Caki2 (cell line): ENCODE results near the gene FBXO44. TPM values are rescaled to one million over a fixed set of nuclear protein-coding genes. Genes with fewer than 3 reads are reported as not detected.

ENCODE experiments used
- DNase-seq: peaks from one replicate; pipeline ENCODE4 v3.0.0-alpha.2; 2015; ENCODE audit warnings: low read depth
- in situ Hi-C: cut with HindIII; loops from 2 replicates; pipeline ENCODE4 v1.10.0; 2016; ENCODE audit warnings: low sequenced_read_pairs, low pct_unique_long_range_greater_than_20kb, mixed read lengths
- total RNA-seq: library from RNA; depleted of rRNA; stranded (reverse); fragments of >200 nt; shearing (Covaris generic); gene quantifications from 2 replicates; pipeline ENCODE4 v1.2.3, GENCODE V29; 2014; ENCODE audit warnings: low replicate concordance; rRNA removed

FBXO44 gene
- total RNA-seq, 1 experiment from 2014 or later, result 11.0 TPM

GRCh38 chr1:11700601-11701467 is 46.2 kb downstream of the FBXO44 start:
- no peak for DNase-seq
- in situ Hi-C loops, result no loop called here

GRCh38 chr1:11701551-11701961 is 46.9 kb downstream of the FBXO44 start:
- DNase-seq, result no peak
- in situ Hi-C loops, result no loop called here

- in situ Hi-C loops, result no loop called here
- DNase-seq, result no peak
Measured at GRCh38 chr1:11701981-11702803, 47.5 kb downstream of the FBXO44 start.

- DNase-seq, result no peak
- in situ Hi-C loops, result no loop called here
Measured at GRCh38 chr1:11703357-11704193, 48.9 kb downstream of the FBXO44 start.

GRCh38 chr1:11704194-11704529 is 49.5 kb downstream of the FBXO44 start:
- no peak for DNase-seq
- in situ Hi-C loops, result no loop called here

- no peak for DNase-seq
- in situ Hi-C loops, result no loop called here
Measured at GRCh38 chr1:11704691-11705475, 50.2 kb downstream of the FBXO44 start.

GRCh38 chr1:11705596-11705995 is 50.9 kb downstream of the FBXO44 start:
- in situ Hi-C loops, result no loop called here
- no peak for DNase-seq

GRCh38 chr1:11706292-11706691 is 51.6 kb downstream of the FBXO44 start:
- no peak for DNase-seq
- in situ Hi-C loops, result no loop called here

GRCh38 chr1:11707621-11708276 is 53.1 kb downstream of the FBXO44 start:
- peak; percentile 31 for DNase-seq
- in situ Hi-C loops, result no loop called here

GRCh38 chr1:11708554-11709350 is 54.1 kb downstream of the FBXO44 start:
- peak; percentile 31 for DNase-seq
- in situ Hi-C loops, result no loop called here

- DNase-seq, result no peak
- in situ Hi-C loops, result no loop called here
Measured at GRCh38 chr1:11711490-11711889, 56.8 kb downstream of the FBXO44 start.

GRCh38 chr1:11712285-11712684 is 57.6 kb downstream of the FBXO44 start:
- in situ Hi-C loops, result no loop called here
- DNase-seq, result no peak

Other genes with a start within 250 kb of the FBXO44 start
- 0.27 TPM in 1 of 2 replicates, not detected in the other for gene DISP3, start 175.7 kb upstream of the FBXO44 start, total RNA-seq
- gene FBXO2, start 448 bp upstream of the FBXO44 start, total RNA-seq, result 3.6 and 3.9 TPM in 2 replicates
- gene FBXO6, start 9.3 kb downstream of the FBXO44 start, total RNA-seq, result 17.4 and 51.1 TPM in 2 replicates
- gene MAD2L2, start 26.3 kb downstream of the FBXO44 start, total RNA-seq, result 91.7 and 96.7 TPM in 2 replicates
- not detected in 2 replicates for gene DRAXIN, start 36.8 kb downstream of the FBXO44 start, total RNA-seq
- gene AGTRAP, start 81.3 kb downstream of the FBXO44 start, total RNA-seq, result 106 and 116 TPM in 2 replicates
- 0.58 and 0.95 TPM in 2 replicates for gene C1orf167, start 107.3 kb downstream of the FBXO44 start, total RNA-seq
- gene MTHFR, start 151.1 kb downstream of the FBXO44 start, total RNA-seq, result 12.0 and 18.2 TPM in 2 replicates
- 5.6 and 7.4 TPM in 2 replicates for gene CLCN6, start 151.3 kb downstream of the FBXO44 start, total RNA-seq
- gene NPPA, start 192.9 kb downstream of the FBXO44 start, total RNA-seq, result not detected in 2 replicates
- gene NPPB, start 204.1 kb downstream of the FBXO44 start, total RNA-seq, result not detected in 2 replicates